PC-3 (cell line): Measurements from ENCODE around the gene YY1. TPM values are rescaled to one million over a fixed set of nuclear protein-coding genes. Genes with fewer than 3 reads are reported as not detected.

ENCODE experiments used
- ATAC-seq: fragments of 200-7000 bp; cut with Tn5 transposase; 2 replicates; pipeline ENCODE4 v1.9.1; 2020; ENCODE audit warnings: mild to moderate bottlenecking, moderate library complexity
- BruUV-seq: library from RNA; stranded (reverse); fragments of 400-500 nt; replicated peaks from 2 replicates; lab custom pipeline; 2021; lab: Mats Ljungman, UMichigan
- CTCF ChIA-PET: fragments of 300-600 bp; sonication (Branson Sonifier 250); formaldehyde crosslinking; loops from one replicate; lab custom pipeline; 2022; ENCODE audit warnings: antibody characterized with exemption; lab: Charles Lee
- POLR2A ChIA-PET: fragments of 300-600 bp; sonication (Branson Sonifier 250); formaldehyde crosslinking; loops from one replicate; lab custom pipeline; 2022; ENCODE audit warnings: antibody characterized with exemption; ENCODE audit not compliant: unreplicated experiment; lab: Charles Lee
- DNase-seq: peaks from one replicate; pipeline ENCODE4 v3.0.0-alpha.2; 2015
- H2AFZ ChIP-seq: fragments of 300-600 bp; sonication (generic); 2 replicates; pipeline ENCODE4 v1.6.0; 2016; ENCODE audit warnings: antibody characterized with exemption, low read length
- H3F3A ChIP-seq: fragments of 300-600 bp; sonication (generic); one replicate; pipeline ENCODE4 v1.6.0; 2017; ENCODE audit warnings: antibody characterized with exemption, low read length, control low read depth, mild to moderate bottlenecking; ENCODE audit not compliant: unreplicated experiment
- H3K27ac ChIP-seq: fragments of 300-600 bp; sonication (generic); 2 replicates; pipeline ENCODE4 v1.5.1; 2016; ENCODE audit warnings: mild to moderate bottlenecking, low read length
- H3K27me3 ChIP-seq: fragments of 300-600 bp; sonication (generic); 2 replicates; pipeline ENCODE4 v1.6.1; 2016; ENCODE audit warnings: low read length, mixed read lengths
- H3K36me3 ChIP-seq: fragments of 300-600 bp; sonication (generic); 2 replicates; pipeline ENCODE4 v1.6.1; 2016; ENCODE audit warnings: low read depth, mixed run types, low read length, mixed read lengths
- H3K4me1 ChIP-seq: fragments of 300-600 bp; sonication (generic); 2 replicates; pipeline ENCODE4 v1.5.1; 2016; ENCODE audit warnings: low read length; ENCODE audit not compliant: insufficient read depth
- H3K4me2 ChIP-seq: fragments of 300-600 bp; sonication (generic); 2 replicates; pipeline ENCODE4 v1.6.0; 2016; ENCODE audit warnings: low read length
- H3K4me3 ChIP-seq: fragments of 300-600 bp; sonication (generic); 2 replicates; pipeline ENCODE4 v1.5.1; 2016; ENCODE audit warnings: mild to moderate bottlenecking, low read length, mixed read lengths
- H3K79me2 ChIP-seq: fragments of 300-600 bp; sonication (generic); 2 replicates; pipeline ENCODE4 v1.6.1; 2017; ENCODE audit warnings: low read length, mixed read lengths
- H3K9ac ChIP-seq: fragments of 300-600 bp; sonication (generic); 2 replicates; pipeline ENCODE4 v1.6.0; 2016; ENCODE audit warnings: mild to moderate bottlenecking, low read length
- H3K9me2 ChIP-seq: fragments of 300-600 bp; sonication (generic); replicated peaks from 2 replicates; pipeline ENCODE4 v1.6.1; 2016; ENCODE audit warnings: mixed run types, low read length, mixed read lengths
- H3K9me3 ChIP-seq: fragments of 300-600 bp; sonication (generic); 2 replicates; pipeline ENCODE4 v1.6.1; 2016; ENCODE audit warnings: low read length, mixed read lengths
- H4K20me1 ChIP-seq: fragments of 300-600 bp; sonication (generic); 2 replicates; pipeline ENCODE4 v1.6.1; 2016; ENCODE audit warnings: low read length, mixed read lengths
- EZH2 ChIP-seq: fragments of 300-600 bp; sonication (generic); IDR thresholded peaks from one replicate; pipeline ENCODE4 v1.6.1; 2017; ENCODE audit warnings: antibody characterized with exemption, mild to moderate bottlenecking, low read length; ENCODE audit not compliant: unreplicated experiment
- EZH2phosphoT487 ChIP-seq: fragments of 300-600 bp; sonication (generic); IDR thresholded peaks from 2 replicates; pipeline ENCODE4 v1.6.1; 2018; ENCODE audit warnings: mild to moderate bottlenecking, antibody characterized with exemption, low read length, borderline replicate concordance
- intact Hi-C: fragments of 100-400 bp; cut with micrococcal nuclease; formaldehyde crosslinking; loops from 2 replicates; pipeline ENCODE4 v1.9.0; 2023
- total RNA-seq: library from RNA; depleted of rRNA; stranded (reverse); fragments of >200 nt; gene quantifications from 2 replicates; pipeline ENCODE4 v1.2.3, GENCODE V29; 2014
- TF ChIP-seq, protein P1 (sequence below): fragments of 300-600 bp; sonication (generic); conservative IDR thresholded peaks from 2 replicates; pipeline ENCODE4 v1.5.1; 2017; ENCODE audit warnings: antibody characterized with exemption, low read depth, mild to moderate bottlenecking, low read length

The YY1 gene
- total RNA-seq, 1 experiment from 2014 or later = 64.1 TPM

DNA sequence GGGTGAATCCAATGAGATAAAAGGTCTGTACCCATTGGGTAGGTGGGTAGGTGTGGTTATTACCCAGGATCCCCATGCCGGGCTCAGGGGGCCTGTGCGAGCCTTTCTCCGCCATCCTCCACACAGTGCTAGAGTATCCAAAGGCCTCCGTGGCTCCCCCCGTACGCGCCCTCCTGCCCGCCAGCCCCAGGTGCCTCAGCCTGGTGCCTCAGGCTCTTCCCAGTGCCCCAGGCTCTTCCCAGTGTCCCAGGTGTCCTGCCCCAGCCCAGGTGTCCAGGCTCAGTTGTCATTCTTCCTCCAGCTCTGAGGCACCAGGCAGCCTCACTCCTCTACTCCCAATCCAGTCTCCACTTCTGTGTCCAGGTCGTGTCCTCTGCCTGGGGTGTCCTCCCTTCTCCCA lies 27.6 kb upstream of the YY1 start:
- Histone ChIP-seq H3K79me2 (peaks cover 6% of the 10 kb centered on the region; the same call in 1 of the 2 replicates), H4K20me1 (no peaks in the 10 kb centered on the region), H3K9ac (no peak overlapping the region), H3K9me2 (no peaks in the 10 kb centered on the region), H3F3A (no peaks in the 10 kb centered on the region), H3K4me1 (peaks cover 10% of the 10 kb centered on the region), H3K9me3 (no peaks in the 10 kb centered on the region), H2AFZ (no peak overlapping the region), H3K27me3 (no peaks in the 10 kb centered on the region), H3K27ac (no peak overlapping the region), H3K4me3 (no peak overlapping the region), H3K36me3 (no peaks in the 10 kb centered on the region), H3K4me2 (no peak overlapping the region)
- TF ChIP-seq EZH2phosphoT487 = no peak
- DNase-seq (no peak), ATAC-seq (no peak)
- ChIA-PET CTCF (no interaction called here), POLR2A (no interaction called here)
- intact Hi-C loops = no loop called here
- no TSS peak for BruUV-seq

- Histone ChIP-seq H3K9ac (no peak overlapping the region), H3K79me2 (peaks cover 6% of the 10 kb centered on the region; the same call in 1 of the 2 replicates), H3F3A (no peaks in the 10 kb centered on the region), H3K36me3 (no peaks in the 10 kb centered on the region), H3K27me3 (no peaks in the 10 kb centered on the region), H3K9me2 (no peaks in the 10 kb centered on the region), H3K27ac (no peak overlapping the region), H3K4me1 (peaks cover 10% of the 10 kb centered on the region), H3K4me3 (no peak overlapping the region), H3K4me2 (no peak overlapping the region), H3K9me3 (no peaks in the 10 kb centered on the region), H2AFZ (no peak overlapping the region), H4K20me1 (no peaks in the 10 kb centered on the region)
- DNase-seq = no peak
- no peak for ATAC-seq
- ChIA-PET CTCF (no interaction called here), POLR2A (no interaction called here)
- TF ChIP-seq, protein P1, sequence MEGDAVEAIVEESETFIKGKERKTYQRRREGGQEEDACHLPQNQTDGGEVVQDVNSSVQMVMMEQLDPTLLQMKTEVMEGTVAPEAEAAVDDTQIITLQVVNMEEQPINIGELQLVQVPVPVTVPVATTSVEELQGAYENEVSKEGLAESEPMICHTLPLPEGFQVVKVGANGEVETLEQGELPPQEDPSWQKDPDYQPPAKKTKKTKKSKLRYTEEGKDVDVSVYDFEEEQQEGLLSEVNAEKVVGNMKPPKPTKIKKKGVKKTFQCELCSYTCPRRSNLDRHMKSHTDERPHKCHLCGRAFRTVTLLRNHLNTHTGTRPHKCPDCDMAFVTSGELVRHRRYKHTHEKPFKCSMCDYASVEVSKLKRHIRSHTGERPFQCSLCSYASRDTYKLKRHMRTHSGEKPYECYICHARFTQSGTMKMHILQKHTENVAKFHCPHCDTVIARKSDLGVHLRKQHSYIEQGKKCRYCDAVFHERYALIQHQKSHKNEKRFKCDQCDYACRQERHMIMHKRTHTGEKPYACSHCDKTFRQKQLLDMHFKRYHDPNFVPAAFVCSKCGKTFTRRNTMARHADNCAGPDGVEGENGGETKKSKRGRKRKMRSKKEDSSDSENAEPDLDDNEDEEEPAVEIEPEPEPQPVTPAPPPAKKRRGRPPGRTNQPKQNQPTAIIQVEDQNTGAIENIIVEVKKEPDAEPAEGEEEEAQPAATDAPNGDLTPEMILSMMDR = no peak
- TF ChIP-seq EZH2phosphoT487 (no peak), EZH2 (no peak)
- no TSS peak for BruUV-seq
- intact Hi-C loops = no loop called here
Measured at GRCh38 chr14:100211893-100212292, 27.1 kb upstream of the YY1 start.

GRCh38 chr14:100212476-100213333 lies 26.2 kb upstream of the YY1 start:
- no TSS peak for BruUV-seq
- Histone ChIP-seq H2AFZ (no peak overlapping the region), H3K9me2 (no peaks in the 10 kb centered on the region), H3K27me3 (no peaks in the 10 kb centered on the region), H3K9me3 (no peaks in the 10 kb centered on the region), H3K4me3 (no peak overlapping the region), H3F3A (no peaks in the 10 kb centered on the region), H3K79me2 (peaks cover 6% of the 10 kb centered on the region; the same call in 1 of the 2 replicates), H4K20me1 (no peaks in the 10 kb centered on the region), H3K27ac (no peak overlapping the region), H3K4me2 (no peak overlapping the region), H3K4me1 (peaks cover 10% of the 10 kb centered on the region), H3K36me3 (no peaks in the 10 kb centered on the region), H3K9ac (no peak overlapping the region)
- ChIA-PET POLR2A (no interaction called here), CTCF (no interaction called here)
- intact Hi-C loops = no loop called here
- DNase-seq (no peak), ATAC-seq (no peak)
- TF ChIP-seq EZH2 (no peak), EZH2phosphoT487 (no peak)
- TF ChIP-seq, protein P1 = no peak
